ENCODE measurements around the gene OR9A4.

OR9A4 gene

GRCh38 chr7:141946796-141947195, 30.6 kb downstream of the OR9A4 start, which contains the start of gene CLEC5A:
Gene CLEC5A, minus strand, starts transcription at chr7:141946974. Its CDS starts 682 bp downstream, at chr7:141946292.
- DNase-seq (ENCODE audit: low spot score): no peak

- no peak for DNase-seq (ENCODE audit: low spot score)
Observed at GRCh38 chr7:141949021-141949420, 32.8 kb downstream of the OR9A4 start.

GRCh38 chr7:141949451-141949850, 33.3 kb downstream of the OR9A4 start:
- no peak for DNase-seq (ENCODE audit: low spot score)

- no peak for DNase-seq (ENCODE audit: low spot score)
Observed at GRCh38 chr7:141949911-141950310, 33.7 kb downstream of the OR9A4 start.

- no peak for DNase-seq (ENCODE audit: low spot score)
Observed at GRCh38 chr7:141950806-141951205, 34.6 kb downstream of the OR9A4 start.

GRCh38 chr7:141952461-141952860, 36.3 kb downstream of the OR9A4 start:
- no peak for DNase-seq (ENCODE audit: low spot score)

- no peak for DNase-seq (ENCODE audit: low spot score)
Observed at GRCh38 chr7:141954334-141954733, 38.1 kb downstream of the OR9A4 start.

GRCh38 chr7:141956084-141956483, 39.9 kb downstream of the OR9A4 start:
- DNase-seq (ENCODE audit: low spot score): no peak

GRCh38 chr7:141960687-141961422, 44.7 kb downstream of the OR9A4 start:
- DNase-seq (ENCODE audit: low spot score): no peak
